C4-2B (cell line): ENCODE measurements around the gene GAPDH.

Source experiments
- CTCF ChIP-seq: fragments of 450-650 bp; conservative IDR thresholded peaks from 2 replicates; pipeline ENCODE4 v1.5.1; 2017; ENCODE audit warnings: mild to moderate bottlenecking
- ZFX ChIP-seq: fragments of 450-650 bp; IDR thresholded peaks from 2 replicates; pipeline ENCODE4 v1.6.1; 2017

GRCh38 chr12:6494968-6495367 is 39.3 kb upstream of the GAPDH start:
- no peak for TF ChIP-seq CTCF
- TF ChIP-seq ZFX: no peak
